GM19043 (cell line): ENCODE measurements around the gene TCEAL4.

Experiments used
- ATAC-seq: cut with Tn5 transposase; IDR thresholded peaks from one replicate; pipeline ENCODE4 v1.9.1; 2021; ENCODE audit warnings: low read depth; ENCODE audit not compliant: unreplicated experiment

Gene TCEAL4

DNA sequence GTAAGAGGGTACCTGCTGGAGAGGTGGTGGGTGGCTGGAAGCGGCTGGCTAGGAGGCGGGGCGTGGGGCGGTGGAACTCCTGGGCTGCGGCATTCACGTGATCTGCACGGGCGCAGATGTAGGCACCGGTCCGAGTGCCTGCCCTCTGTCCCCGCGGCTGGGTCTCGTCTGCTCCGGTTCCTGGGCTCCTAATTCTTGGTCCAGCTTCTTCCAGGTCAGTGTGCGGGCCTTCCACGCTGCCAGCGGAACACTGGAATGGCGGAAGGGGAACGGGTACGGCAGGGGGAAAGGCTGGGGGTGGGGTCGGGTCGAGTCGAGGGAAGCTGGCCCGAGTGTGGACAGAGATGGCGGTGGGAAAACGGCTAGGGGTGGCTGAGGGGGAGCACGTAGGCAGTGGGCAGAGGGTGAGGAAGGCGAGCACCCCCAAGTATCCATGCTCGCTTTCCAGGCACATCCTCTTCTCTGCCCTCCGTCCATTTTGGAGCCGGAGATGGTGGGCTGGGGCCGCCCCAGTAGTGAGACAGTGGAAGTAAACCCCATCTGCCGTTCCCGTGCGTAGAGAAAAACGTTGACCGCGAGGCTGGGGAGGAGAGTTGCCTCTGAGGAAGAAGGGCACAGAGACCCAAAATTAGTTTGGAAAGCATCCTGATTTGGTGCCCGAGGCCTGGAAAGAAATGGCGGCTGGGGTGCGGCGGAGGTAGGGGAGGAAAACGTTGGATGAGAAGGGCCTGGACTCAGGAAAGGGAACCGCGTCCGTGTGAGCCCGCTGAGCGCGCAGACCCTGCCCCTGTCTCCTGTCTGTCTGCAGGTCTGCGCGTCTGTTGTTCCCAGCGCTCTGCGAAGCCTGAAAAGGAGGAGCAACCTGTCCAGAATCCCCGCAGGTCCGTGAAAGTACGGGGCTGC lies at the start of gene TCEAL4:
TCEAL4 (plus strand) TSS at position 105 of the 903 bp plus-strand sequence. CDS start 1,161 bp downstream, outside the sequence.
- ATAC-seq, result peak; percentile 80

- ATAC-seq, result no peak
Measured at GRCh38 chrX:103536071-103536470, 49.2 kb upstream of the TCEAL4 start.

DNA sequence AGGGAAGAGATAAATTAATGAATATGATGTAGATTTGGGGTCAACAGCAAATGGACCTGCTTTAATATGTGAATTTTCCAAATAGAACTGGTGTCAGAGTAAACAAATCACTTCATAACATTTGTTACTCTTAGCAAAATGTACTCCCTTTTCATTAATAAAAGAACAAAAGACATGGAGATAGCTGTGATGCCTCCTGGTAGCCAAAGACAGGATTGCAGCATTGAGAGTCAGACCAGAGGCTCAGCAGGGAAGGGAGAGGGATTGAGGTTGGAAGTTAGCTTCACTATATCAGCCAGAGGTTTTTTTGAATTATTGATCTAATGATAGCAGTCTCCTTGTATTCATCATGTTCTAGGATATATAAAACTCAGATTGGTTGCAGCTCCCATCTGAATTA lies 48.6 kb upstream of the TCEAL4 start:
- no peak for ATAC-seq

DNA sequence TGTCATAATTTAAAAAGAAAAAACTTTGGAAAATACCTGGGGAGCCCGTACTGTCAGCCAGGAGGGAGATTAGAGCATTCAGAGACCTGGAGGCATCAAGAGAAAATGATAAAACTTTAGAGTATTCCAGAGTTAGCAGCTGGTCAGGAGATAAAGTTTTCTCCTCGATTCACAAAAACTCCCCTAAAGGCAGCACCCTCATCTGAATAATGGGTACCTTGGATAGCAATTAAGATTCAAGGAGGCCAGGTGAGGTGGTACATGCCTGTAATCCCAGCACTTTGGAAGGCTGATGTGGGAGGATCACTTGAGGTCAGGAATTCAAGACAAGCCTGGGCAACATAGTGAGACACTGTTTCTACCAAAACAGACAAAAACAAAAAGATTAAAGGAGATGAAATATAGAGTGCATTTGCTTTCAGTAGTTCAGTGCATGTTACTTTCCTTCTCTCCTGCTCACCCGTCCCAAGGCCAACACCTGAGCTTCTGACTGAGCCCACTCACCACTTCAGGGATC lies 47.4 kb upstream of the TCEAL4 start:
- no peak for ATAC-seq

GRCh38 chrX:103538728-103539127 lies 46.6 kb upstream of the TCEAL4 start:
- no peak for ATAC-seq

GRCh38 chrX:103539695-103540094 lies 45.6 kb upstream of the TCEAL4 start:
- ATAC-seq, result no peak

GRCh38 chrX:103540145-103540544 lies 45.2 kb upstream of the TCEAL4 start:
- ATAC-seq, result no peak

GRCh38 chrX:103549916-103550315 lies 35.4 kb upstream of the TCEAL4 start:
- ATAC-seq, result no peak

GRCh38 chrX:103550415-103551051 lies 34.8 kb upstream of the TCEAL4 start:
- ATAC-seq, result no peak

- ATAC-seq, result no peak
Measured at GRCh38 chrX:103552236-103552635, 33.1 kb upstream of the TCEAL4 start.

DNA sequence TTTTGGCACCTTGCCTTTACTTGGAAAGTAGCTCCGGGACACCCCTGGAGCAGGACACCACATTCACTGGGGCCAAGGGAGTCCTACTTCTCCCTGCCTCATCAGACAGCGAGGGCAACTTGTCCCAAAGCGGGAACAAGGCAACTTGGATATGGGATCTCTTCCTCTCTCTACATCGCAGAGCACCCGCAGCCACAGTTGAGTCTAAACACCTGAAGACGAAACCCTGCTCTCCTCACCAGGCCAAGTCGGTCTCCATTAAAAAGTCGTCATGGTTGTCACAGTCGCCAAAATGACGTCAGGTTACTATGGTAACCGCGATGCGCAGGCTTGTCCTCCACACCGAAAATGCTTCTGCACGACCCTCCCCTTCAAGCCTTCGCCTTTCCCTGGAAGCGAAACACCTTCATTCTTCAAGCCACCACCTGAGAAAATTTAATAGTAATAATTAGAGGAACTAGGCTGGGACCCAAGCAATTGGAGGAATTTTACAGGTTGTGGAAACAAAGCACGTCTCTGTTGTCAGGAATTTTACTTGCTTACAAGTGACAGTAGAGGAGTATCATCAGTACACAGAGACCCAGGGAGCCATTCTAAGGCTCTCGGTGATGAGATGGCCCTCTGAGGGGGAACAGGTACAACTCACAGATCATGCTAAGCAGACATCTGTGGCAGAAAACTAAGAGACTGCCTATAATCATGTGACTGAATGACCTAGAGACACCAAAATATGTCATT lies 30.5 kb upstream of the TCEAL4 start:
- ATAC-seq, result peak; percentile 97

GRCh38 chrX:103556963-103557612 lies 28.2 kb upstream of the TCEAL4 start:
- no peak for ATAC-seq

DNA sequence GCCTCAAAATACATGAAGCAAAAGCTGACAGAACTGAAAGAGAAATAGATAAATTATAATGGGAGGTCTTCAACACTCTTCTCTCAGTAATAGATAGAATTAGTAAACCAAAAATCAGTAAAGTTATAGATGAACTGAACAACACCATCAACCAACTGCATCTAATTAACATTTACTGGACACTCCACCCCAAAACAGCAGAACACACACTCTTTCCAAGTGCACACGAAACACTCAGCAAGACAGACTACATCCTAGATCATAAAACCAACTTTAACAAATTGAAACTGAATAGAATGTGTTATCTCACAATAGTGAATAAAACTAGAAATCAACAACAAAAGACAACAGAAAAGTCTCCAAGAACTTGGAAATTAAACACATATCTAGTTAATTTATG lies 25.1 kb upstream of the TCEAL4 start:
- no peak for ATAC-seq

DNA sequence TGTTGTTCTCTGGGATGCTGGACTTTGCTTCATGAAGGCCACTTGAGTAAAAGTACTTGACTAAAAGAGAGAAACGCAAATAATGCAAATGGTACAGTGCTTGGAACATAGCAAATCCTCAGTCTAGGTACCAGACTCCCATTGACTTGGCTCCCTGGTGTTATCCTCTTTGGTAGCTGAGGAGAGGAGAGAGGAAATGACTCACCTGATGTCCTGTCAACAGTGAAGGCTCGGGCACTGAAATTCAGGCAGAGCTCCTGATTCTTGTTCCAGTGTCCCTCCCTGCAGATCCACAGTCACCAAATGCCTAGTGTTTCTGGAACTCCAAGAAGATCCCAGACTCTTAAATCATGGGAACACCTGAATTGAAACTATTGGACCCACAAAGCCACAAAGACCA lies 22.5 kb upstream of the TCEAL4 start:
- no peak for ATAC-seq

GRCh38 chrX:103565197-103565596 lies 20.1 kb upstream of the TCEAL4 start:
- ATAC-seq, result no peak

DNA sequence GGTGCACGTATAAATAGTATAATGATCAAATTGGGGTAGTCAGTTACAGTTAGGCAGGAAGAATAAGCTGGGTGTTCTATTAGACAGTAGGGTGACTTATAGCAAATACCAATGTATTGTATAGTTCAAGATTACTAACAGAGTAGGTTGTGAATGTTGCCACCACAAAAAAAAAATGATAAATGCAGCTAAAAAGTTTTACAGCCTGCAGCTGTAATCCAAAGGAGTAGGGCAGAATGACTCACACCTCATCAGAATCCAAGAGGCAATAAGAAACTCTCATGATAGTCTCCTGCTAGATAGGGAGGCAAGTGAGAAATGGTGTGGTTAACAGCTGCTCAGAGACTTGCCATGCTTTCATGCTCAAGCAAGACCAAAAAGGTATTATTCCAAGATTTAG lies 19.6 kb upstream of the TCEAL4 start:
- no peak for ATAC-seq

DNA sequence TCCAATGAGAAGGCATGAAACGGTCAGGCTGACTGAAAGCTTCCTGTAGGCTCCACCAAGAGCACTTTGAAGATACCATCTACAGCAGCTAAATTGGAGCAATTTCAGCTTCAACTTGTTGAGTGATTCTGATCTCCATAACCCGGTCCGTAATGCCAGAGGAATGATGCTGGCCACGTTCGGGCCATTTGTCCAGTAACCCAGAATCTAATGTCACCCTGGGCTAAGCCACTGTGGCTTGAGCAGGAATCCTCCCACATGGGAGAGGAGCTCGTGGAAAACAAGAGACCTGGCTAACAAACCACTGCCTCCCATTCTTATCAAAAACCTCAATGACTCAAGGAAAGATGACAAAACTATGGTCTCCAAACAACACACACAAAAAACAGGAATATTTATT lies 14.2 kb upstream of the TCEAL4 start:
- no peak for ATAC-seq

DNA sequence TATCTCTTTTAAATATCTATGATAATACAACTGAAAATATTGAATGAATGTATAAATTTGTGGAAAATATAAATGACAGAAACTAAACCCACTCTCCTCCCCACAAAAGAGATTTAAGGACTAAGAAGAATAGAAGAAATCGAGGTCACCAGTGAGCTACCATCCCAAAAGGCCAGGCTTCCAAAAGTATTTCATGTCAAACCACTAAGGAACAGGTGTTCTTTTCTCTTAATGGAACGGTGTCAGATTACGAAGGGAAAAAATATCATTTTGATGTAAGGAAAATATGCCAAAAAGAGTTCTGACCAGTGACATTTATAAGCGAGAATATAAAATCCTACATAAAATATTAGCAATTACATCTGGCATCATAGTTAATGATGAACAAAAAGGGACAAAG lies 13.6 kb upstream of the TCEAL4 start:
- no peak for ATAC-seq

GRCh38 chrX:103573202-103573601 lies 12.1 kb upstream of the TCEAL4 start:
- no peak for ATAC-seq

GRCh38 chrX:103584596-103584995 lies 719 bp upstream of the TCEAL4 start:
- no peak for ATAC-seq

GRCh38 chrX:103586314-103586646 lies 965 bp downstream of the TCEAL4 start:
- no peak for ATAC-seq
